Stimulated activated CD8-positive, alpha-beta memory T cell treated with anti-CD3 and anti-CD28 coated beads, Interleukin-7, amount 100 ng/mL, for 4 hours (primary cell): ENCODE measurements around the gene ARAP1.

Experiments
- DNase-seq, 2 donors: peaks; one replicate each; pipeline ENCODE4 v3.0.0-alpha.2; 2020; ENCODE audit warnings: low read depth in 2 of 2

ARAP1 gene

DNA sequence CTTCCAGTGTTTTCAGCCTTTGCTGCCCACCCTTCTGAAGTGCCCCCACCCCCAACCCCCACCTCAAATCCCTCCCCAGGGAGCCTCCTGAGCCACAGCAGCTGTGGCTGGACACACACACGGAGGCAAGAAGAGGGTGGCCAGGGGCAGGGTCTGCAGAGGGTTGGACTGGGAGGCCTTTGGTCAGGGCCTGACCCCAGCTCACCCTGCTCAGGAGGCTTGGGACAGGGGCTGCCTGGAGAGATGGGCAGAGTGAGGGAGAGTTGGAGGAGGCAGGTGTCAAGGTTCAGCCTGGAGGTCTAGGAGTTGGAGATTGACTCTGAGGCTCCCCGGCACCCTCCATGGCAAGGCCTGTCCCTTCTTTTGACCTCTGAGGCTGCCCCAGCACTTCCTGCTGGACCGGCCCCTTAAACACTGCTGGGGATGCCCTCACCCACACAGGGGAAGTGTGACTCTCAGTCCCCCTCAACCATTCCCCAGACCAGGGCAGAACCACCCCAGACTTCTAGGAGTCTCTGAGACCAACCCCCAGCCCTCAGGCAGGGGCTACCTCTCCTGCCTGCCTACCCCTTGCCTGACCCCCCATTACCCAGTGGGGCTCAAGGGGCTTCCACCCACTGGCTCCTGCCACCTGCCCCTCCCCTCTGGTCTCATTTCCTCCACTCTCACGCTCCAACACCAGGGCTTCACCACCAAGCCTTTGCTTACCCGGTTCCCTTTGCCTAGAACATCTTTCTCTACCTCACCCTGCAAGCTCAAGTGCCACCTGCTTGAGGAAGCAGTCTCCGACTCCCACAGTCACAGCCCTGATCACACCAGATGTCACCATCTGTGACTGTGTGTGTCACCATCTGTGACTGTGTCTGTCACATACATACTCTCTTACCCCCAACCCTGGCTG lies 8.6 kb downstream of the ARAP1 start:
- no peak for DNase-seq

DNA sequence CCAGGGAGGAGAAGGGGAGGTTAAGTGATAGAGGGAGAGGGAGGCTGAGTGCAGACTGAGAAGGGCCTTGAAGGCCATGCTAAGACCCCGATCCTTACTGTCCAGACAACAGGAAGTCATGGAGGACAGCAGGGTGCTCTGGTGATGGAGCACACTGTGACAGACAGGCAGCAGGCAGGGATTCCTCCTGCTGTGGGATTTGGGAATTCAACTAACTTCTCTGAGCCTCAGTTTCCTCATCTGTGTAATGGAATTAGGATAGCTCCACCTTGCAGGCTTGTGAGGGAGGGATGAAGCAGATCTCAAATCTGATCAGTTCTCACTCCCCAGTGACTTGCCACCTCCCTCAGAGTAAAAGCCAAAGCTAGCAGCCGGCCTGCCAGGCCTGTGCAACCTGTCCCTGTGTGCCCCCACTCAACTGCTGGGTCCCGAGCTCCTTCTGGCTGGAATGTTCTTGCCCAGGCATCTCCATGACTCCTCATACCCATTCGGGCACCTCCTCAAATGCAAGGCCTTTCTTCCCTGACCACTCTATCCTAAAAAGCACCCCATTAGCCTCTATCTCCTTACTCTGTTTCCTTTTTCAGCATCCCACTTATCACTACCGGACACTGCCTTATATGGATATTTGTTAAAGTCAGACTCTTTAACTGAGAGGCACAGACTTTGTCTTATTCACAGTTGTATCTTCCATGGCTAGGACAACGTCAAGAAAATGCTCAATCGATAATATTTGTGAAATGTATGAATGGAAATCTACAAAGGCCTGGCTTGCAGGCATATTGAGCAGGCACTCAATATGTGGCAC lies 9.5 kb downstream of the ARAP1 start:
- DNase-seq, result no peak

DNA sequence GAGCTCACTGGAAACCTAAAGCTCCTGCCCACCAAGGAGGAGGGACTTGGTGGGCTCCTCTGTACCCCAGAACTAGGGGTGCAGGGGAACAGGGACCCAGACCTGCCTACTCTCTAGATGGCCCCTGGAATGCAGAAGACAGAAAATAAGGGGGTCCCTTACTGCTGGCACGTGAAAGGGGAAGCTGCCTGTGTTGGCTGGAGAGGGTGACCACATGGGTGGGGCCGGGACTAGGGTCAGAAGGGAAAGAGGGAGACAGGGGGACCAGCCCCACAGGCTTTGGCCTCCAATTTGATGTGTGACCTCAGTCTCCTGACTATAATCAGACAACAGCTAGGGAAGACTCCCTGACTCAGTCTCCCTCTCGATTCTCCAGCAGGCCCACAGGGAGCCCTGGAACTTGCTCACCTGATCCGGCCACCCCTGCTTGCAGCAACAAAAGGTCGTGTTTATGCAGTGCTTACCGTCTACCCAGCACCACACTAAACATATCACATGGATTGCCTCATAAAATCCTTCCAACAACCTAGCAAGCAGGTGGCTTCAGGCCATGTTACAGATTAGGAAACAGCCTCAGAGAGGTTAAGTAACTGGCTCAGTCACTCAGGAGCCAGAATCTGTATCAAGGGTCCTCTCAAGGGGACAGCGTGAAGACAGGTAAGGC lies 10.2 kb downstream of the ARAP1 start:
- DNase-seq, result no peak

DNA sequence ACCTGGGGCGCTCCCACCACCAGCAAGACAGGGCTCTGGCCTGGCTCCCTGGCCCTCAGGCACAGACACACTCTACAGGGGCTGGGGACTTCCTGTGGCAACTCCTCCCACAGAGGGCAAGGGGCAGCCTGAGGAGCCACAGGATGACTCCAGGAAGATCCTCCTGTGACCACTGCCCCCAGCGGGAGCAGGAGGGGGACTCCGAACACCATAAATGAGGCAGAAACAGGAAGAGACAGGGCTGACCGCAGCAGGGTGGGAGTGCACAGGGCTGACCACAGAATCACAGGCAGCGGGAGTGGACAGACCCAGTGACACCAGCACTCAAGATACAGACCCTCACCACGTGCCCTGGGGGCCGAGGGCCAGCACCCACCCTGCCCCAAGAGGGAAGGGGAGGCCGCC lies 10.8 kb downstream of the ARAP1 start:
- peak in 1 of 2 donors; percentile 32 for DNase-seq

DNA sequence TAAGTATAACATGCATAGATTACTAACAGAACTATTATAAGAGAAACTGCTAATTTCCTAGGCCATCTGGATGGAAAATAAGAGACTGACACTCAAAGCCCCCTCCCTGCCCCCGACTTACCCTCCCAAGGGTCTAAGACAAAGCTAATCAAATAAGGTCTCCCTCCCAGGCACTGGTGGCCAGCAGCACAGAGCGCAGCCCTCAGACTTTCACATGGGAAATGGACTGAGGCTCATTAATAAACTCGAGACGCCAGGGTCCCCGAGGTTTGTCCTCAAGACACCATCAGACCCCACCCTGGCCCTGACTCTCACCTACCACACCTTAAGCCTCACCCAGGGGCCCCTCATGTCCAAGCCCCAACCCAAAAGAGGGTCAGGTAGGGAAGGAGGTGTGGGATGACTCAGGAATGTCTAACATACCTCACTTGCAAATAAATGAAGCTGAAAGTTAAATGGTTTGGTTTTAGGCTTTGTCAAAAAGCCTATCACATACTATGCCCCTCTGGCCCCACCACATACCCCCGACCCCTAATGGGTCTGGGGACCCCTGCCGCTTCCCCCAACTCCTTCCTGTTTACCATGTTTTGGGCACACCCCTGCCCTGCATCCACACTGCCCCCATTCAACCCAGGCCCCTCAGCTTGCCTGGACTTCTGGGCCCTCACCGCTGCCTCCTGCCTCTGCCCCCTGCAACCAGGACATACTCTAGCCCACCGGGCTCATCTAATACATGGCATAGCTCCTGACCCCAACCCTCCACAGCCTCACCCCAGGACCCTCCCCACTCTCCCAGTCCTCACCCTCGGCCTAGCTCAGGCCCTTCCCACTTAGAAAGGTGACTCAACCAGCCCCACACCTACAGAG lies 11.4 kb downstream of the ARAP1 start:
- no peak for DNase-seq

DNA sequence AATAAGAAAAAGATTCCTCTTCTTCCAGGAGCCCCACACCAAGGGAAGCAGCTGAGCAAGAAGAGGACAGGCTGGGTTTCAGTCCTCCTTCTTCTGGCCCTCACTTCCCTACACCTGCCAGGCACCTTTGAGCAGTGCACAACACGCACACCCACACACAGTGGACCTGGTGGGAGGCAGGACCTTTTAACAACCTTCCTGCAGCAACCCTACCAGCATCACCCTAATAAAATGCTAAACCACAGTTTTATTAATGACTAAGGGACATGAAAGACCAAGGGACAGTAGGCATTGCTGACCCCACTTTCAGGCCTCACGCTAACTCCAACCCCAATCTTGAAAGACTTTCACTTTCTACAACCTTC lies 12.2 kb downstream of the ARAP1 start:
- DNase-seq, result no peak

DNA sequence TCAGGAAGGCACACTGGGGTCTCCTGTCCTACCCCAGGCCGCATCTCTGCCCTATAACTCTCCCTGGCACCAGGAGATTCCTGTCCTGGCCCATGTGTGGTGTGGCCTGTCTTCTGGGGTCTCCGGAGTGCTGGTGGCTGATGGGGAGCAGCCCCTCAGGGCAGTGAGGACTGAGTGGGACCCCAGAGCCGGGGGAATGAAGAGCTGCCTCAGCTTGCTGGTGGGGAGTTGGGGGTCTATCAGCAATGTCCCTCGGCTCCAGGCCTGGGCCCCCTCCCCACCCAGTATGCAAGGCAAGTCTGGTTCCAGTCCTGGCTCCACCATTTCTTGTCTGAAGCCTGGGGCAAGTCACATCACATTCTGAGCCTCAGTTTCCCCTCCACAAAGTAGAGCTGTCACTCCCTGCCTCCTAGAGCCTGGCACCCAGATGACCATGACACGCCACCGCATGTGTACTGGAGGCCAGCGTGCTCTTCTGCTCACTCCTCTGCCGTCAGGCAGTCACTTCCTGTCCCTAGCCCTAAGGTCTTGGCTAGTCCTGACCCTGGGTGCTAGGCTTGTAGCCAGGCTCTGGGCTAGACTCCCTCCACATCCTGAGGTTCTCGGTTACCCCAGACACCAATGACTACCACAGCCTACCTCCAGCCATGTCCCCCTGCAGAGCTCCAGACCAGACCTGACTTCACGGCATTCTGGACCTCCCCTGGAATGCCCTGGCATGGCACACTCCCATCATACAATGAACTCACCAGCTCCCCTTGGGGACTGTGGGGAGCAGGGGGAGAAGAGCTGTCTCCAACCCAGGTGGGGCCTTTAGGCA lies 12.8 kb downstream of the ARAP1 start:
- no peak for DNase-seq

DNA sequence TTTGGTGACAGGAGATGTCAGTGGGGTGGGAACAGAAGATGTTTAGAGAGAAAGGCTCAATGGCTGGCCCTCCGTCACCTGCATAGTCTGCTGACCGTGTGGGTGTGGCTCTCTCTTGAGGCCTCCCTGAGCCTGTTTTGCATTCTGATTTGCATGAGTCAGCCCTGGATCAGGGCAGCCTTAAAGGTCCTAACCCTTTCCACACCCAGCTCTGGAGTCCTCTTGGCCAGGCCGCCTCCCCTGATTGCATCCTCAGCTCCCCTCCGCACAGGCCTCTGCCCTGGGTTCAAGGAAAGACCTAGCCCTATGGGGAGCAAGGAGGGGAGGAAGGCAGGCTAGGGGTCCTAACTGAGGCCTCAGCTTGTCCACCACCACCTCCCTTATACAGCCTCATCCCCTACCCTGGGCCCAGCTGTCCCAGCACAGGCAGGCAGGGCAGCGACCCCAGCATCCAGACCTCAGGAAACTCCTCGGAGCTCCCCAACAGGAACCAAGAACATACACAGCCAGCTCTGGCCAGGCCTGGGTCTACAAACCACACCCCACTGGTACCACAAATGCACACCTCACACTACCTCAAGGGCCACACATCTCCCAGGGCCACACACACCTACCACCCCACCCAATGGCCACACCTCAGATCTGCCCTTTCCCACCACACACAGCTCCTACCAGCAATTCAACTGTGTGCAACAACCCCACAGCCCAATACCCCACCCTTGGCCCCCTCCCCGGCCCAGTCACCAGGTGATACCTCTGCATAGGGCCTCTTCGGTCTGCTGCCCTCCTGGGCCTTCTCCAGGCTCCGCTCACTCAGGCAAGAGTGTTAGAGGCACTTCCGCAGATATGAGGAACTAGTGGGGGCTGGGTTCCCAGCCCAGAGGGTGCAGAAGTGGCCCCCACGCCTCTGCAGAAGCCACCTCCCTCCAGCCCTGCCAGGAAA lies 13.7 kb downstream of the ARAP1 start:
- no peak for DNase-seq

DNA sequence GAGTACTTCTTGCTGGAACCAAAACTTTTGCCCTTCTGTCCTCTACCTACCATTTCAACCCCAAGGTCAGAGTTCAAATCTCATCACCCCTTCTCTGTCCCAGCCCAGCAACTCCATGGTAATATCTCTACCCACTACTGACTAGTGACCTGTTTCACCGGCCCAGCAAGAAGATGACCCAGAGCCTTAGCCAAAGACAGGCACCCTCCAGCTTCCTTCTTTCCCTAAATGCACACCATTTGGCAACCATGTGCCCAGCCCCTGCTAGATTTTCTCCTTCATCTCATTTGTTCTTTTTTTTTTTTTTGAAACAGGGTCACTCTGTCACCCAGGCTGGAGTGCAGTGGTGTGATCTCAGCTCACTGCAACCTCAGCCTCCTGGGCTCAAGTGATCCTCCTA lies 14.9 kb downstream of the ARAP1 start:
- no peak for DNase-seq

DNA sequence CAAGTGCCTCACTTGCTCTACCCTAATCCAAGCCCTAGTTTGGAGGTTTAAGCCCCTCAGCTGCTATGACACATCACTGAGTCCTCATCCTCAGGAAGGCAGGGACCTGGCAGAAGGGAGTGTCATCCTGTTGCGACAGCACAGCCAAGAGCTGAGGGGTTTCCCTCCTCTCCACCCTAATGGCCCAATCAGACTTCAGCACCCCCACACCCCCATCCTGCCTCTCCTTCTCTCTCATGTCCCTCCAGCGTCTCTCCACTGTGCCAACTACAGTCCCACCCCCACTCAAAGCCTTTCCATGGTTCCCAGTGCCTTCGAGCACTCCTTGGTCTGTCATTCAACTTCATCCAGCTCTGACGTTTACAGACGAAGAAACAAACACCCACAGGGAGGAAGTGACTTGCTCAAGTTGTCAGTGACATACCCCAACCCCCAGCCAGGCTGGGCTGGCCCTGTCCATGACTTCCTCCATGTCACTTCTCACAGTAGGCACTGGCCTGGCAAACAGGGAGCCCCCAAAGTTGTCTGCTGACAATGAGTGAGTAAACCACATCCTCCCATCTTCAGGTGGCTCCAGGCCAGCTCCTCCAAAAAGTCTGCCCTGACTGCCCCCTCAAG lies 15.6 kb downstream of the ARAP1 start:
- peak; percentile 56 to 62 for DNase-seq

DNA sequence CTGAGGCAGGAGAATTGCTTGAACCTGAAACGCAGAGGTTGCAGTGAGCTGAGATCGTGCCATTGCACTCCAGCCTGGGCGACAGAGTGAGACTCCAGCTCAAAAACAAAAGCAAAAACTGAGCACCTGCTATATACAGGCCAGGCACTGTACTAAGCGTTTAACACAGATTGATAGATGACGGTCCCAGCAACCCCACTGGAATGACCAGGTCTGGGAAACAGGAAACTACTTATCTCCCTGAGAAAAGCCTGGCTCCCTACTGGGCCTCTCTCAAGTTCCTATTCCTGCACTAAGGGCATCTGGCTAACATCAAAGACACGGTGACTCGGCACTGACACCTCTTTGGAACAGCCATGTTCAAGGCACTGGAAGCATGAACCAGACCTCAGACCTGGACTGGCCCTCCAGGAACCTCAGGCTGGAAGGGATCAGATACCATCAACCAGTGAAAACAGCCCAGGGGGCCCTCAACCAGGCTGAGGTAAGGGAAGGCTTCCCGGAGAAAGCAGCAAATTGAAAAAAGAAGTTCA lies 16.6 kb downstream of the ARAP1 start:
- DNase-seq, result no peak

DNA sequence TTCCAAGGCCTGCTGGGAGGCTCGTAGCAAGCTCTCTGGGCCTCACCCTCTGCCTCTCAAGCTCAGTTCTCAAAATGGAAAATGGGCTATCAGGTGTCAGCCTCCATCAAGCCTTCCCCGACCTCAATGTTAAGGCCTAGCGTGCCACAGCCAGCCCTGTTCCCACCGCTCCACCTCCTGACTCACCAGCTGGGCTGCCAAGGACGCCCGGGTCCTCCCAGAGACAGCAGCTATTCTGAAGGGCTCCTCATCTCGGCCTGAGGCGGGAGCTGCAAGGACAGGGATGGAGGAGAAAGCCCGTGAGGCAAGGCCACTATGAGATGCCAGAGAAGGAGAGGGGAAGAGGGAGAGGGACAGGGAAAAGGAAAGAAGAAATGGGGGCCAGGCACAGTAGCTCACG lies 19.9 kb downstream of the ARAP1 start:
- no peak for DNase-seq

DNA sequence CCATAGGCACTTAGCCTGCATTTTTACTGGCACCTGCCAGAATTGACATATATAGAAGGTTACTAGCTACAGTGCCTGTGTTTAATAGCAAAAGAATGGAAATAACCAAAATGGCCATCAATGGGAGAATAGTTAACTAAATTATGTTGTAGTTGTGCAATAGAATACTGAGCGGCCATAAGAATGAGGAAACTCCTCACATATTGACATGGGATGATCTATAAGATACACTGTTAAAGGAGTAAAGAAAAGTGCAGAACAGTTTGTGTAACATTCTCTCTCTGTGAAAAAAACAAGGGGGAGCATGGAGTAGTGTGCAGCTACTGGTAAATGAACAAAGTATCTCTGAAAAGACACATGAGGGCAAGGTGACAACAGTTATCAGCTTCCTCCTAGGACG lies 21.5 kb downstream of the ARAP1 start:
- DNase-seq, result no peak

DNA sequence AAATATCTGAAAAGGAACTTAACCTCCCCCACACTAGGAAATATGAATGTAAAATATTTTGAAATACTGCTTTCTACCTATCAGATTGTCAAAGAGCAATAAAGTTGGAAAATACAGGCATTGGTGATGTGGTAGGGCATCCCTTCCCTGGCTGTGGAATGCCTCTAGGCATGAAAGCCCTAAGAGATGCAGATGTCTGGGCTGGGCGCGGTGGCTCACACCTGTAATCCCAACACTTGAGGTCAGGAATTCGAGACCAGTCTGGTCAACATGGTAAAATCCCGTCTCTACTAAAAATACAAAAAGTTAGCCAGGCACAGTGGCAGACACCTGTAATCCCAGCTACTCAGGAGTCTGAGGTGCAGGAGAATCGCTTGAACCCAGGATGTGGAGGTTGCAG lies 22.0 kb downstream of the ARAP1 start:
- DNase-seq, result no peak

DNA sequence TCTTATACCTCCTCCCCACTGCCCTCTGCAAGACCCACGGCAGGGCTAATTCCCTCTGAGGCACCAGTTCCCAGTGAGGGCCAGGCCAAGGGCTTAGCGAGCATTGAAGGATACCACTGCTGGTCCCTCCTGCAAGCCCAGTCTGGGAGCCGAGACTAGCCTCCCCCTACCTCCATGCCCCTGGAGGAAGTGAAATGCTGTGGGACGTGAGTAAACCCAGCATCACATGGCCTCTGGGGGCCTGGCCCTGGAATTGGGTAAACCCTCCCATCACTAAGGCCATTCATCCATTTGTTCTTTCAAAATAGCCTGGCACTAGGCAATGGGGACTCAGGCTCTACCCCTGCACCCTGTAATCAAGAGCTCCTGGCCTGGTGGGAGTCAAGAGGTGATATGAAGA lies 24.7 kb downstream of the ARAP1 start:
- no peak for DNase-seq

DNA sequence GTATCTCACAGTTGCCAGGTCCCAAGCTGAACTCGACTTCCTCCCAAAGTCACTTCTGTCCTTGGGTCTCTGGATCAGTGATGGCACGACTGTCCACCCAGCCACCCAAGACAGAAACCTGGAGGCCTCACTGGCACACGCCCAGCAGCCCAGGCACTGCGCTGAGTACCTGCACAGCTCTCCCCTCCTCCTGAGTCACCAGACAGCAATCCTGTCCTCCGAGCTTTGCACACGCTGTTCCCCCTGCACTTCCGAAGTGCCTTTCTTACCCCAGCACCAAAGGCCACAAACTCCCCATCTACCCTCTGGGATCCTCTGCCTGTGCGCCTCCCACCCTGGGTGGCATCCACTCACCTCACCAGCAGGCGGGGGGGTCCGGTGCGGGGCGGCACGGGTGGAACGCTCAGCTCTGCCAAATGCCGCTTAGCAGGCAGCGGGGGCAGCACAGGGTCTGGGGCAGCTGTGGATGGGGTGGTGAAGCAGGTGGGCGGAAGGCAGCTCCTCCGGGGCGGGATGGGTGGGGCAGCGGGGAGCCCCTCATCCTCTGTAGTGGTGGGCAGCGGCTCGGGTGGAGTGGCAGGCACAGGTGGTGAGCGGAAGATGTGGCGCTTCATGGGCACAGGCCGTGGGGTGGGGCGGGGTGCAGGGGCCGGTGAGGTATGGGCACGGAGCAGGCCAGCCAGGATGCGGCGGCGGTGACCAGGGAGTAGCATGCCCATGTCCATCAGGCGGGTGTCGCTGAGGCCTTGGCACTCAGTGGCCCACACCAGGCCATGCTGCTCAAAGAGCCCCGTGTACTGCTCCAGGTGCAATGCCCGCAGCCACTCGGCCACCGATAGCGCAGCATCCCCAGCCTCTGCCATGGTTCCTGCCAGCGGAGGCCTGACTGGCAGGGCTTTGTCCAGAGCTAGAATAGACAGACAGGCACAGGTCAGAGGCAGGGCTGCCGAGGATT lies 25.7 kb downstream of the ARAP1 start:
- DNase-seq, result no peak

DNA sequence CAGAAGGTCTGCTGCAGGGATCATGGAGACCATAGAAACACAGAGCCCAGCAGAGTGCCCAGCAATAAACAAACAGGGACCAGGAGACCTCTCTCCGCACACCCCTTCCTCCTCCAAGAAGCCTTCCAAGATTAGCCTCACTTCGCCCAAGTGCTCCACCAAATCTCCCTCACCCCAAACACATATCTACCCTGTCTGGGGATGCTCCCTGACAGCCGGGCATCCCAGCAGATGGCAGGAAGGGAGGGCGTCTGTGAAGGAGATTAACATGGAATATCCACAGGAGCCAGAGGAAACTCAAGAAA lies 26.5 kb downstream of the ARAP1 start:
- DNase-seq, result no peak
